WERI-Rb-1 (cell line): ENCODE data around the gene PPARA.
"Not testable (repeated sequence)": the region's sequence is repeated elsewhere in the genome, so short reads cannot be mapped to it uniquely, and the experiment has no call there.

Experiments used
- DNase-seq: peaks from one replicate; pipeline ENCODE4 v3.0.0-alpha.2; 2020
- H3K27ac ChIP-seq: fragments of 250-450 bp; sonication (Bioruptor Pico); 2 replicates; pipeline ENCODE4 v1.5.1; 2020; ENCODE audit warnings: mild to moderate bottlenecking, moderate library complexity
- H3K27me3 ChIP-seq: fragments of 250-450 bp; sonication (Bioruptor Pico); 2 replicates; pipeline ENCODE4 v1.5.1; 2021; ENCODE audit warnings: mild to moderate bottlenecking, low read depth, moderate library complexity; ENCODE audit not compliant: insufficient read depth, severe bottlenecking
- H3K36me3 ChIP-seq: fragments of 250-450 bp; sonication (Bioruptor Pico); 2 replicates; pipeline ENCODE4 v1.5.1; 2020; ENCODE audit warnings: mild to moderate bottlenecking, moderate library complexity
- H3K4me3 ChIP-seq: 2 replicates; pipeline ENCODE4 v1.5.1; 2011; ENCODE audit warnings: low read depth, mild to moderate bottlenecking, control low read depth, low read length
- H3K9me3 ChIP-seq: fragments of 250-450 bp; sonication (Bioruptor Pico); 2 replicates; pipeline ENCODE4 v1.5.1; 2021; ENCODE audit warnings: mild to moderate bottlenecking, moderate library complexity; ENCODE audit not compliant: severe bottlenecking
- TF ChIP-seq, protein P1 (sequence below): IDR thresholded peaks from 2 replicates; pipeline ENCODE4 v1.5.1; 2011; ENCODE audit warnings: low read depth, mild to moderate bottlenecking, control low read depth, inconsistent platforms, low read length

Gene PPARA

GRCh38 chr22:46138058-46138797, 12.1 kb upstream of the PPARA start:
- H3K9me3 ChIP-seq, result no peaks in the 10 kb centered on the region
- H3K36me3 ChIP-seq, result no peaks in the 10 kb centered on the region
- no peak overlapping the region for H3K27ac ChIP-seq
- no peak overlapping the region for H3K4me3 ChIP-seq
- DNase-seq, result no peak
- H3K27me3 ChIP-seq, result no peaks in the 10 kb centered on the region
- TF ChIP-seq, protein P1, sequence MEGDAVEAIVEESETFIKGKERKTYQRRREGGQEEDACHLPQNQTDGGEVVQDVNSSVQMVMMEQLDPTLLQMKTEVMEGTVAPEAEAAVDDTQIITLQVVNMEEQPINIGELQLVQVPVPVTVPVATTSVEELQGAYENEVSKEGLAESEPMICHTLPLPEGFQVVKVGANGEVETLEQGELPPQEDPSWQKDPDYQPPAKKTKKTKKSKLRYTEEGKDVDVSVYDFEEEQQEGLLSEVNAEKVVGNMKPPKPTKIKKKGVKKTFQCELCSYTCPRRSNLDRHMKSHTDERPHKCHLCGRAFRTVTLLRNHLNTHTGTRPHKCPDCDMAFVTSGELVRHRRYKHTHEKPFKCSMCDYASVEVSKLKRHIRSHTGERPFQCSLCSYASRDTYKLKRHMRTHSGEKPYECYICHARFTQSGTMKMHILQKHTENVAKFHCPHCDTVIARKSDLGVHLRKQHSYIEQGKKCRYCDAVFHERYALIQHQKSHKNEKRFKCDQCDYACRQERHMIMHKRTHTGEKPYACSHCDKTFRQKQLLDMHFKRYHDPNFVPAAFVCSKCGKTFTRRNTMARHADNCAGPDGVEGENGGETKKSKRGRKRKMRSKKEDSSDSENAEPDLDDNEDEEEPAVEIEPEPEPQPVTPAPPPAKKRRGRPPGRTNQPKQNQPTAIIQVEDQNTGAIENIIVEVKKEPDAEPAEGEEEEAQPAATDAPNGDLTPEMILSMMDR, result no peak

GRCh38 chr22:46139417-46139816, 10.9 kb upstream of the PPARA start:
- H3K36me3 ChIP-seq, H3K27ac ChIP-seq, H3K9me3 ChIP-seq, H3K27me3 ChIP-seq, H3K4me3 ChIP-seq, DNase-seq: not testable (repeated sequence)

- Histone ChIP-seq H3K27me3 (no peaks in the 10 kb centered on the region), H3K36me3 (no peaks in the 10 kb centered on the region), H3K9me3 (no peaks in the 10 kb centered on the region), H3K4me3 (no peak overlapping the region), H3K27ac (no peak overlapping the region)
- no peak for DNase-seq
- TF ChIP-seq, protein P1, result no peak
Measured at GRCh38 chr22:46139895-46140350, 10.4 kb upstream of the PPARA start.

DNA sequence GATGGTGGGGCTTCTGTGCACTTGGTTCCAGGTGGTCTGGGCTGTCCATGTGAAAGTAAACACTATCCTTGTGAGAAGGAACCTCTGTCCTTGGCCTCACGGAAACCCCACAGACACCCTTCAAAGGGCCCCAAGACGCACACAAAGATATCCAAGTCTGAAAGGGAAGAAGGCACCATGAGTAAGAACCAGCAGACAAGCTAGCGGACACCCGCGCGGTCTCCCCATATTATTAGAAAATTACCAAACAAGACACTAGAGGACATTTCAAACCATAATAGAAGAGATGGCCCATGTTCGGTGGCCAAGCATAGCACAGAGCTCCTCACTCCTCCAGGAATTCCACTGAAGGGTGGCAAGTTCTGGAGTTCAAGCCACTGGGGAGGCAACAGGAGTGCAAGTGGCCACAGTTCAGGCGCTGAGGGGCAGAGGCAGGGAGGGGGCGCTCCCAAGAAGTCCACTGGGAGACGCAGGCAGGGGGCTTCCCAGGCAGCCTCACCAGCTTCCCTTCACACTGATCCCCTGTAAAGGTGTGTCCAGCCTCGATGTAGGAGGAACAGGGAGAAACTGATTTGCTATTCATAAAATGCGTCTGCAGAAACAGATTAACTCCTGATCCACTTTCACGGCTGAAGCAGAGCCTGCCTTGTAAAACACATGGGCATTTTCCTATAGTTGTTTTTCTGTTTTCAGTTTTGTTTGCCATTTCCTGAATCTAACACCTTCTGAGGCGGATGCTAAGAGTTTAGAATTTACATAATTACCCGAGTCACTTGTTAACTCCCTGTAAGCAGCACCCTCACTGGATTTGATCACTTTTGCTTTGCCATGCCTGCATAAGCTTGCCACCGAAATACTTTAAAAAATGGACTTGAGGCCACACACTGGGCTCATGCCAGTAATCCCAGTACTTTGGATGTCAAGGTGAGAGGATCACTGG, 9.1 kb upstream of the PPARA start:
- Histone ChIP-seq H3K9me3 (no peaks in the 10 kb centered on the region), H3K27me3 (no peaks in the 10 kb centered on the region), H3K27ac (no peak overlapping the region), H3K4me3 (no peak overlapping the region), H3K36me3 (no peaks in the 10 kb centered on the region)
- DNase-seq, result no peak
- TF ChIP-seq, protein P1, result no peak

DNA sequence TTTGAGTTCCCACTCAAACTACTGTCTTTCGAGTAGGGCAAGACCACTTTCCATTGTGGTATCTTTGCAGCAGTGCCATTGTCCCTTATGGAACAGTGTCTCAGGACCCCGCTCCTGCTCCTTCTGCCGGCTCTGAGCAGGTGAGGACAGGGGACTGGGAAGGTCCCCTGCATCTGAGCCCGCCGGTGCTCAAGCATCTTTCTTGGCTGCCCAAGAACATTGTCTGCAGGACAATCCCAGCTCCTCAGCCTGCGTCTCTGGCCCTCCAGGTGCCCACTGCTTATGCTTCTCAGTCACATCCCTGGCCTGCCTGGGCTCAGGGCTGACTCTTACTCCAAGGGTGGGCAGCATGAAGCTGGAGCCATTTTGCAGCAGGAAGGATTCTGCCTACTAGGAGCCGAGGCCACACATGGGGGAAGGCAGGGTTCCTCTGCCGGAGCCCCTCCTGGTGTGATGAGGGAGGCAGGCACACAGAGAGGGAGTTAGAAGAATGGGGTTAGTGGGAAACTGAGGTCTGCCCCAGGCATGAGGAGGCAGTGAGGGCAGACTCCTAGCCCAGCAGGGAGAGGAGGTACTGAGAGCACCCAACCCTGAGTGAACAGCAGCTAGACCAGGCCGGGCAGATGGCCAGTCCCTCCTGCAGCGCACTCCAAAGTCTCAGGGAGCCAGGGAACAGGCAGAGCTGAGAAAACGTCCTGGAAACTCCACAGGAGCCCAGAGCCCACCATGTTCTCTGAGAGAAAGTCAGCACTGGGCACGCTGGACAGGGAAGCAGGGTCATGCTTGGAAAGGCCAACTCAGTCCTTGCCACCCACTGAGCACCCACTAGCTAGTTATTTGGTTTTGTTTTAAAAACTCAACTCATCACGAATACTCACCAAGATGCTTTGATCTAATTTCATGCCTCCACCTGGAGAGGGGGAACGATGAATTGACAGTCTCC, 7.5 kb upstream of the PPARA start:
- no peaks in the 10 kb centered on the region for H3K36me3 ChIP-seq
- no peaks in the 10 kb centered on the region for H3K27me3 ChIP-seq
- H3K27ac ChIP-seq, result no peak overlapping the region
- H3K9me3 ChIP-seq, result no peaks in the 10 kb centered on the region
- no peak for DNase-seq
- TF ChIP-seq, protein P1, result no peak
- no peak overlapping the region for H3K4me3 ChIP-seq
